Astrocyte (in vitro differentiated cells and primary cell): ENCODE results near the gene RABGAP1L. TPM values are rescaled to one million over a fixed set of nuclear protein-coding genes. Genes with fewer than 3 reads are reported as not detected.

Source experiments
- DNase-seq: peaks from one replicate; pipeline ENCODE4 v3.0.0-alpha.2; 2010; ENCODE audit warnings: low read depth
- FAIRE-seq: peaks from 2 replicates; lab custom pipeline; 2011; peaks lifted over from hg19 to GRCh38; lab: Jason Lieb, UNC
- H2AFZ ChIP-seq: 2 replicates; pipeline ENCODE4 v1.6.0; 2012; ENCODE audit warnings: low read depth, low read length, inconsistent platforms
- H3K27ac ChIP-seq: 2 replicates; pipeline ENCODE4 v1.5.1; 2011; ENCODE audit warnings: low read depth, low read length, inconsistent platforms
- H3K27me3 ChIP-seq: 2 replicates; pipeline ENCODE4 v1.6.0; 2011; ENCODE audit warnings: low read length, inconsistent platforms; ENCODE audit not compliant: insufficient read depth
- H3K36me3 ChIP-seq: 2 replicates; pipeline ENCODE4 v1.5.1; 2011; ENCODE audit warnings: low read length, inconsistent platforms; ENCODE audit not compliant: insufficient read depth
- H3K4me1 ChIP-seq: 2 replicates; pipeline ENCODE4 v1.5.1; 2011; ENCODE audit warnings: low read length, inconsistent platforms; ENCODE audit not compliant: insufficient read depth
- H3K4me2 ChIP-seq: 2 replicates; pipeline ENCODE4 v1.6.0; 2012; ENCODE audit warnings: low read length, inconsistent platforms
- H3K4me3 ChIP-seq: 2 replicates; pipeline ENCODE4 v1.5.1; 2011; ENCODE audit warnings: low read depth, mild to moderate bottlenecking, low read length, inconsistent platforms; ENCODE audit not compliant: insufficient read depth
- H3K79me2 ChIP-seq: 2 replicates; pipeline ENCODE4 v1.6.0; 2012; ENCODE audit warnings: mild to moderate bottlenecking, low read length, inconsistent platforms; ENCODE audit not compliant: insufficient read depth
- H3K9ac ChIP-seq: 2 replicates; pipeline ENCODE4 v1.6.0; 2012; ENCODE audit warnings: mild to moderate bottlenecking, low read length, inconsistent platforms
- H3K9me3 ChIP-seq: 2 replicates; pipeline ENCODE4 v1.5.1; 2012; ENCODE audit warnings: low read depth, mild to moderate bottlenecking, low read length, inconsistent platforms; ENCODE audit not compliant: insufficient read depth
- H4K20me1 ChIP-seq: 2 replicates; pipeline ENCODE4 v1.6.0; 2012; ENCODE audit warnings: low read length, inconsistent platforms; ENCODE audit not compliant: insufficient read depth
- H3K27ac Mint-ChIP-seq: one replicate; pipeline ENCODE4 v1.8.0; 2021; ENCODE audit warnings: mild to moderate bottlenecking, mixed read lengths; ENCODE audit not compliant: unreplicated experiment
- H3K27me3 Mint-ChIP-seq: one replicate; pipeline ENCODE4 v1.8.0; 2021; ENCODE audit warnings: low read depth, mixed read lengths; ENCODE audit not compliant: unreplicated experiment
- H3K36me3 Mint-ChIP-seq: one replicate; pipeline ENCODE4 v1.8.0; 2021; ENCODE audit warnings: low read depth, mixed read lengths; ENCODE audit not compliant: unreplicated experiment
- H3K4me1 Mint-ChIP-seq: one replicate; pipeline ENCODE4 v1.8.0; 2021; ENCODE audit warnings: low read depth, mixed read lengths; ENCODE audit not compliant: unreplicated experiment
- H3K4me3 Mint-ChIP-seq: one replicate; pipeline ENCODE4 v1.8.0; 2021; ENCODE audit warnings: mild to moderate bottlenecking, moderate library complexity, mixed read lengths; ENCODE audit not compliant: unreplicated experiment
- H3K9me3 Mint-ChIP-seq: one replicate; pipeline ENCODE4 v1.8.0; 2021; ENCODE audit warnings: mild to moderate bottlenecking, mixed read lengths; ENCODE audit not compliant: unreplicated experiment
- CTCF ChIP-seq: IDR thresholded peaks from 2 replicates; pipeline ENCODE4 v1.5.1; 2011; ENCODE audit warnings: low read depth, mild to moderate bottlenecking, inconsistent platforms, low read length, moderate library complexity; ENCODE audit not compliant: insufficient read depth
- EZH2 ChIP-seq: IDR thresholded peaks from 2 replicates; pipeline ENCODE4 v1.6.1; 2012; ENCODE audit warnings: mild to moderate bottlenecking, low read length, inconsistent platforms; ENCODE audit not compliant: insufficient read depth
- total RNA-seq: library from RNA; stranded (reverse); gene quantifications from 2 replicates; pipeline ENCODE4 v1.2.1, GENCODE V29; 2021

Gene RABGAP1L
- total RNA-seq, 1 donor from 2014 or later, result 40.2 TPM

- no peak for FAIRE-seq
- Histone ChIP-seq H4K20me1 (no peaks in the 10 kb centered on the region), H3K79me2 (no peaks in the 10 kb centered on the region), H3K4me3 (no peak overlapping the region), H3K36me3 (no peaks in the 10 kb centered on the region), H3K27ac (no peak overlapping the region), H3K27me3 (no peaks in the 10 kb centered on the region), H3K9me3 (no peaks in the 10 kb centered on the region), H3K4me2 (no peak overlapping the region), H2AFZ (no peak overlapping the region), H3K4me1 (no peaks in the 10 kb centered on the region), H3K9ac (no peak overlapping the region)
- peaks cover 3% of the 10 kb centered on the region for H3K36me3 Mint-ChIP-seq
- no peak overlapping the region for H3K27ac Mint-ChIP-seq
- H3K9me3 Mint-ChIP-seq, result peaks cover 2% of the 10 kb centered on the region
- peaks cover 1% of the 10 kb centered on the region for H3K27me3 Mint-ChIP-seq
- DNase-seq, result no peak
- no peak overlapping the region for H3K4me3 Mint-ChIP-seq
- no peak for TF ChIP-seq CTCF
- TF ChIP-seq EZH2, result no peak
- no peaks in the 10 kb centered on the region for H3K4me1 Mint-ChIP-seq
Observed at GRCh38 chr1:174734270-174734669, 575.0 kb downstream of the RABGAP1L start.

GRCh38 chr1:174736831-174737230 is 577.5 kb downstream of the RABGAP1L start:
- Mint-ChIP-seq H3K4me1 (peaks cover 4% of the 10 kb centered on the region), H3K27me3 (no peaks in the 10 kb centered on the region), H3K27ac (no peak overlapping the region), H3K36me3 (peaks cover 3% of the 10 kb centered on the region), H3K4me3 (no peak overlapping the region), H3K9me3 (peaks cover 2% of the 10 kb centered on the region)
- H3K4me2 ChIP-seq, result no peak overlapping the region
- TF ChIP-seq EZH2, result no peak
- TF ChIP-seq CTCF, result no peak
- no peaks in the 10 kb centered on the region for H3K36me3 ChIP-seq
- H3K27me3 ChIP-seq, result no peaks in the 10 kb centered on the region
- H3K9me3 ChIP-seq, result no peaks in the 10 kb centered on the region
- no peak overlapping the region for H3K9ac ChIP-seq
- FAIRE-seq (no peak), DNase-seq (no peak)
- H3K27ac ChIP-seq, result no peak overlapping the region
- no peaks in the 10 kb centered on the region for H4K20me1 ChIP-seq
- H2AFZ ChIP-seq, result no peak overlapping the region
- no peak overlapping the region for H3K4me3 ChIP-seq
- no peaks in the 10 kb centered on the region for H3K4me1 ChIP-seq
- no peaks in the 10 kb centered on the region for H3K79me2 ChIP-seq

- peaks cover 11% of the 10 kb centered on the region for H3K4me1 Mint-ChIP-seq
Observed at GRCh38 chr1:174740249-174740968, 581.1 kb downstream of the RABGAP1L start.

More at GRCh38 chr1:174740249-174740968, 581.1 kb downstream of the RABGAP1L start:
- H4K20me1 ChIP-seq, result no peaks in the 10 kb centered on the region
- H3K79me2 ChIP-seq, result no peaks in the 10 kb centered on the region
- Mint-ChIP-seq H3K27me3 (no peaks in the 10 kb centered on the region), H3K9me3 (peaks cover 2% of the 10 kb centered on the region), H3K36me3 (peaks cover 3% of the 10 kb centered on the region), H3K4me3 (no peak overlapping the region), H3K27ac (no peak overlapping the region)
- no peaks in the 10 kb centered on the region for H3K36me3 ChIP-seq
- no peak overlapping the region for H2AFZ ChIP-seq
- no peak overlapping the region for H3K9ac ChIP-seq
- H3K27ac ChIP-seq, result no peak overlapping the region
- H3K27me3 ChIP-seq, result no peaks in the 10 kb centered on the region
- no peaks in the 10 kb centered on the region for H3K4me1 ChIP-seq
- no peak overlapping the region for H3K4me3 ChIP-seq
- DNase-seq (no peak), FAIRE-seq (no peak)
- H3K4me2 ChIP-seq, result no peak overlapping the region
- no peak for TF ChIP-seq CTCF
- TF ChIP-seq EZH2, result no peak
- H3K9me3 ChIP-seq, result no peaks in the 10 kb centered on the region
